Stomach (tissue), 9 donors: Measurements from ENCODE around the gene RBFOX2. TPM values are rescaled to one million over a fixed set of nuclear protein-coding genes. Genes with fewer than 3 reads are reported as not detected.

Source experiments
- DNase-seq, 2 donors: peaks; one replicate each; pipeline versions ENCODE4 v3.0.0 to v3.0.0-alpha.2; 2013 to 2019
- H3K27ac ChIP-seq, 5 donors: fragments of 200-600 bp in 4 of 5; sonication (generic) in 4 of 5; one replicate each; pipeline ENCODE4 v1.5.1; 2013 to 2019; ENCODE audit warnings: mild to moderate bottlenecking in 1 of 5, moderate library complexity in 1 of 5
- H3K27me3 ChIP-seq, 3 donors: fragments of 200-600 bp; sonication (generic); one replicate each; pipeline ENCODE4 v1.5.1; 2017 to 2019; ENCODE audit warnings: mixed run types in 1 of 3
- H3K36me3 ChIP-seq, 4 donors: fragments of 200-600 bp; sonication (generic); 1 replicate in 3 of 4; 2 replicates in 1 of 4; pipeline ENCODE4 v1.5.1; 2016 to 2019
- H3K4me1 ChIP-seq, 4 donors: fragments of 200-600 bp; sonication (generic); one replicate each; pipeline ENCODE4 v1.5.1; 2016 to 2019
- H3K4me3 ChIP-seq, 4 donors: fragments of 200-600 bp; sonication (generic) in 3 of 4; one replicate each; pipeline ENCODE4 v1.5.1; 2016 to 2019; ENCODE audit warnings: mild to moderate bottlenecking in 1 of 4
- H3K9me3 ChIP-seq, 4 donors: fragments of 200-600 bp; sonication (generic); one replicate each; pipeline ENCODE4 v1.5.1; 2016 to 2019
- EP300 ChIP-seq: sonication (generic); formaldehyde crosslinking; IDR thresholded peaks from one replicate; pipeline ENCODE4 v1.6.1; 2017; ENCODE audit warnings: antibody characterized with exemption
- POLR2A ChIP-seq, 4 donors: fragments of 450-650 bp; IDR thresholded peaks; one replicate each; pipeline ENCODE4 v1.6.1; 2016; ENCODE audit warnings: antibody characterized with exemption in 4 of 4, control low read depth in 2 of 4, mild to moderate bottlenecking in 1 of 4, moderate library complexity in 1 of 4
- POLR2AphosphoS5 ChIP-seq, 3 donors: sonication (generic); formaldehyde crosslinking; IDR thresholded peaks; one replicate each; pipeline ENCODE4 v1.6.1; 2016; ENCODE audit warnings: antibody characterized with exemption in 3 of 3
- WGBS, 5 donors: extraction: QIAGEN DNeasy Blood & Tissue Kit in 3 of 5; methylation state at CpG; one replicate each; pipeline versions ENCODE4 v1.1.5 to v1.1.7; 2013 to 2018; 5-methylcytosine and 5-hydroxymethylcytosine counted together
- intact Hi-C: fragments of 100-400 bp; cut with DNase I; formaldehyde crosslinking; loops from one replicate; pipeline ENCODE4 v1.15.1; 2023; ENCODE audit warnings: low total_unique reads
- polyA plus RNA-seq, 3 donors: library from polyadenylated mRNA; stranded (reverse); fragments of 200-250 nt; gene quantifications; one replicate each; pipeline ENCODE4 v1.2.3, GENCODE V29; 2013
- total RNA-seq, 5 donors: library from RNA; depleted of rRNA; stranded (reverse); fragments of >200 nt; gene quantifications; one replicate each; pipeline versions ENCODE4 v1.1.0 to v1.2.3, GENCODE V29; 2014 to 2016
- TF ChIP-seq, protein P1 (sequence below), 7 experiments: fragments of 450-650 bp in 4 of 7; fragments of 200-600 bp in 3 of 7; sonication (generic) in 3 of 7; IDR thresholded peaks; one replicate each; pipeline ENCODE4 v1.5.1; 2016 to 2019; ENCODE audit warnings: antibody characterized with exemption in 7 of 7, control low read depth in 2 of 7, mild to moderate bottlenecking in 1 of 7
- donor health status: healthy with polysubstance abuse.
- donor health status: Bipolar disorder and iron deficiency.
- donor health status: healthy.

Gene RBFOX2
- total and polyA plus RNA-seq, 8 donors = 14.9 to 176 (median 46.7) TPM

DNA sequence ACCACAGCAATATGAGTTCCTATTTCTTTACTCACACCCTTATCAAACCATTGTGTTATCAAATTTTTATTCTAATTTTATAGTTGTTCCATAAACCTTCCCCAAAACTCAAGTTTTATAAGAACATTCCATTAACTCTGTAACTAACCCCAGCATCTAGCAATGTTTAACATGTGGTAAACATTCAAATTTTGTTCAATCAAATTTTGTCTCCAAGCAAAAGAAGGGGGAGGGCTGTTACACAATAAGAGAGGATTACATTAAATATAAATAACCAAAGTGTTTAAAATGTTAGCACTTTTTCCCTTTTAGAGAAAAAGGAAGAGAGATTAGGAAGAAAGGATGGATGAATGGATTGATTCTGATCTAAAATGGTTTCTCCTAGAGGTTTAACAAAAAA is 20.5 kb downstream of the RBFOX2 start:
- H3K27me3 ChIP-seq = no peaks in the 10 kb centered on the region
- H3K9me3 ChIP-seq = no peaks in the 10 kb centered on the region
- H3K36me3 ChIP-seq = no peaks in the 10 kb centered on the region
- no peak overlapping the region for H3K4me3 ChIP-seq
- H3K27ac ChIP-seq = peak overlapping the region in 1 of 5 donors; percentile 42
- peaks cover 28 to 83% (median 56%) of the 10 kb centered on the region in 4 donors for H3K4me1 ChIP-seq
- DNase-seq = no peak
- intact Hi-C loops = no loop called here
- TF ChIP-seq POLR2AphosphoS5 (IDR thresholded peaks at IDR 0.05) = no peak
- TF ChIP-seq EP300 = no peak
- TF ChIP-seq POLR2A (IDR thresholded peaks at IDR 0.05) = no peak
- TF ChIP-seq, protein P1, sequence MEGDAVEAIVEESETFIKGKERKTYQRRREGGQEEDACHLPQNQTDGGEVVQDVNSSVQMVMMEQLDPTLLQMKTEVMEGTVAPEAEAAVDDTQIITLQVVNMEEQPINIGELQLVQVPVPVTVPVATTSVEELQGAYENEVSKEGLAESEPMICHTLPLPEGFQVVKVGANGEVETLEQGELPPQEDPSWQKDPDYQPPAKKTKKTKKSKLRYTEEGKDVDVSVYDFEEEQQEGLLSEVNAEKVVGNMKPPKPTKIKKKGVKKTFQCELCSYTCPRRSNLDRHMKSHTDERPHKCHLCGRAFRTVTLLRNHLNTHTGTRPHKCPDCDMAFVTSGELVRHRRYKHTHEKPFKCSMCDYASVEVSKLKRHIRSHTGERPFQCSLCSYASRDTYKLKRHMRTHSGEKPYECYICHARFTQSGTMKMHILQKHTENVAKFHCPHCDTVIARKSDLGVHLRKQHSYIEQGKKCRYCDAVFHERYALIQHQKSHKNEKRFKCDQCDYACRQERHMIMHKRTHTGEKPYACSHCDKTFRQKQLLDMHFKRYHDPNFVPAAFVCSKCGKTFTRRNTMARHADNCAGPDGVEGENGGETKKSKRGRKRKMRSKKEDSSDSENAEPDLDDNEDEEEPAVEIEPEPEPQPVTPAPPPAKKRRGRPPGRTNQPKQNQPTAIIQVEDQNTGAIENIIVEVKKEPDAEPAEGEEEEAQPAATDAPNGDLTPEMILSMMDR (IDR thresholded peaks at IDR 0.05) = no peak

- DNase-seq = no peak
- H3K36me3 ChIP-seq = no peaks in the 10 kb centered on the region
- no peaks in the 10 kb centered on the region for H3K9me3 ChIP-seq
- H3K27me3 ChIP-seq = no peaks in the 10 kb centered on the region
- H3K4me3 ChIP-seq = no peak overlapping the region
- H3K27ac ChIP-seq = no peak overlapping the region
- intact Hi-C loops = no loop called here
- TF ChIP-seq, protein P1 (IDR thresholded peaks at IDR 0.05) = no peak
- TF ChIP-seq POLR2A (IDR thresholded peaks at IDR 0.05) (no peak), EP300 (no peak), POLR2AphosphoS5 (IDR thresholded peaks at IDR 0.05) (no peak)
- peaks cover 19 to 78% (median 47%) of the 10 kb centered on the region in 4 donors for H3K4me1 ChIP-seq
- WGBS, 5 donors = 83 to 91% (median 85%) methylated on average over 9 of the region's 9 CpGs
Measured at GRCh38 chr22:36003972-36004674, 24.5 kb downstream of the RBFOX2 start.

- no peaks in the 10 kb centered on the region for H3K36me3 ChIP-seq
- H3K9me3 ChIP-seq = no peaks in the 10 kb centered on the region
- no peak for TF ChIP-seq POLR2AphosphoS5 (IDR thresholded peaks at IDR 0.05)
- no peak for TF ChIP-seq EP300
- TF ChIP-seq POLR2A (IDR thresholded peaks at IDR 0.05) = no peak
- no peaks in the 10 kb centered on the region for H3K27me3 ChIP-seq
- intact Hi-C loops = no loop called here
- 85 to 93% (median 89%) methylated on average over 5 of the region's 5 CpGs for WGBS, 5 donors
- no peak for DNase-seq
- H3K27ac ChIP-seq = no peak overlapping the region
- H3K4me3 ChIP-seq = no peak overlapping the region
- H3K4me1 ChIP-seq = peaks cover 11 to 67% (median 35%) of the 10 kb centered on the region in 4 donors
Measured at GRCh38 chr22:36002718-36003260, 25.8 kb downstream of the RBFOX2 start.

DNA sequence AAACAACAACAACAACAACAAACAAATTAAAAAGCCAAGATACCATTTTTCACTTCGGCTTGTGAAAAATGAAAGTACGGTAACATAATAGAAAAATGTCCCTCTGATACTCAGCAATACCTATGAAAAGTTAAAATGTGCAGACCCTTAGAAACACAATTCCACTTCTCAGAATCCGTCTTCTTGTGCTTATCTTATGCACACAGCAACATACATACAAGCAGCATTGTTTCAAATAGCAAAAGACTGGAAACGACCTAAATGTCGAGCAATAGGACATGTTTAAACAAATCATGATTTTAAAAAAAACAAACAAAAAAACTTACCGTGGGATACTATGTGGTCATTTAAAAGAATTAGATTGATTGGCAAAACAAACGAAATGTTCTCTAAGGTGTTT is 26.5 kb downstream of the RBFOX2 start:
- intact Hi-C loops = no loop called here
- DNase-seq = no peak
- Histone ChIP-seq H3K9me3 (no peaks in the 10 kb centered on the region), H3K27ac (no peak overlapping the region), H3K27me3 (no peaks in the 10 kb centered on the region), H3K4me3 (no peak overlapping the region), H3K4me1 (peaks cover 14 to 67% (median 39%) of the 10 kb centered on the region in 4 donors), H3K36me3 (no peaks in the 10 kb centered on the region)
- WGBS, 5 donors = 56 to 65% (median 58%) methylated on average over 7 of the region's 7 CpGs
- TF ChIP-seq, protein P1 (IDR thresholded peaks at IDR 0.05) = no peak
- TF ChIP-seq POLR2AphosphoS5 (IDR thresholded peaks at IDR 0.05) (no peak), POLR2A (IDR thresholded peaks at IDR 0.05) (no peak), EP300 (no peak)

- 84 to 92% (median 90%) methylated on average over 3 of the region's 3 CpGs for WGBS, 5 donors
- Histone ChIP-seq H3K27ac (no peak overlapping the region), H3K9me3 (no peaks in the 10 kb centered on the region), H3K4me3 (no peak overlapping the region), H3K4me1 (peaks cover 24 to 67% (median 42%) of the 10 kb centered on the region in 4 donors), H3K36me3 (no peaks in the 10 kb centered on the region), H3K27me3 (no peaks in the 10 kb centered on the region)
- TF ChIP-seq POLR2A (IDR thresholded peaks at IDR 0.05) = no peak
- TF ChIP-seq, protein P1 (IDR thresholded peaks at IDR 0.05) = no peak
- no peak for TF ChIP-seq POLR2AphosphoS5 (IDR thresholded peaks at IDR 0.05)
- no peak for TF ChIP-seq EP300
- DNase-seq = no peak
- intact Hi-C loops = no loop called here
Measured at GRCh38 chr22:35998748-35999147, 29.9 kb downstream of the RBFOX2 start.
